GM10248 (cell line): ENCODE measurements around the gene HHIPL1.
A peak's percentile ranks its signal among the peaks of the same experiment; 100 is the strongest.

ENCODE experiments used
- CTCF ChIA-PET: fragments of 300-600 bp; sonication (Branson Sonifier 250); formaldehyde crosslinking; extraction: SDS; loops from one replicate; lab custom pipeline; 2021; ENCODE audit warnings: antibody characterized with exemption; lab: Yijun Ruan, JAX
- POLR2A ChIA-PET: fragments of 350-650 bp; sonication (Branson Sonifier 250); formaldehyde crosslinking; extraction: SDS; loops from one replicate; lab custom pipeline; 2020; ENCODE audit warnings: antibody characterized with exemption; lab: Yijun Ruan, JAX
- DNase-seq: peaks from one replicate; pipeline ENCODE4 v3.0.0; 2012; ENCODE audit errors: extremely low spot score
- CTCF ChIP-seq: IDR thresholded peaks from 2 replicates; pipeline ENCODE4 v1.5.1; 2012; ENCODE audit warnings: mild to moderate bottlenecking, low read depth; ENCODE audit errors: extremely low read depth, missing control alignments, control extremely low read depth

The HHIPL1 gene

GRCh38 chr14:99706107-99706900, 61.4 kb downstream of the HHIPL1 start:
- DNase-seq: no peak
- ChIA-PET CTCF (interaction anchor here (1.6 kb wide), 1 partner anchor 18 kb away, joined by 4 read pairs; no protein-coding TSS in a partner anchor), POLR2A (no interaction called here)
- TF ChIP-seq CTCF: no peak

GRCh38 chr14:99707420-99707819, 62.5 kb downstream of the HHIPL1 start:
- POLR2A ChIA-PET: no interaction called here
- no peak for DNase-seq
- TF ChIP-seq CTCF: no peak
- CTCF ChIA-PET: no interaction called here

DNA sequence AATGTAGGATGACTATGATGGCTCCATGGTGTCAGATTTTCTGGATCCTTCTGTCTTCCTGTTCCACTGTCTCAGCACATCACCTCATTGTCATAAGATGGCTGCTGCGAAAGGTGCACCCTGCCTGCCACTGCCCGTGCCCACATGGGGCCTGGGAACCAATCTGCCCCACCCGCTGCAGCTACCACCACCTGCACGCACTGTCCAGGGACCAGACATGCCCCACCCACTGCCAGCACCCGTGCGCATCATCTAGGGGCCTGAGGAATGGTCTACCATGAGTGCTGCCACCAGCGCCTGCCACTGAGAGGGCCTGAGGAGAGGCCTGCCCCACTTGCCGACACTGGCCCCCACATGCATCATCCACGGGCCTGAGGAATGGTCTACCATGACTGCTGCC, 63.0 kb downstream of the HHIPL1 start:
- POLR2A ChIA-PET: no interaction called here
- DNase-seq: no peak

GRCh38 chr14:99708449-99708848, 63.5 kb downstream of the HHIPL1 start:
- DNase-seq: no peak
- POLR2A ChIA-PET: no interaction called here
- no peak for TF ChIP-seq CTCF
- CTCF ChIA-PET: no interaction called here

More for the DNA sequence above, 63.0 kb downstream of the HHIPL1 start:
- CTCF ChIA-PET: no interaction called here
- TF ChIP-seq CTCF: no peak

- CTCF ChIA-PET: interaction anchor here (2.2 kb wide), 1 partner anchor 17 kb away, joined by 8 read pairs; no protein-coding TSS in a partner anchor
- DNase-seq: no peak
- no peak for TF ChIP-seq CTCF
- POLR2A ChIA-PET: no interaction called here
These were observed 69.0 kb downstream of the HHIPL1 start for GRCh38 chr14:99713972-99714371.

GRCh38 chr14:99715266-99716000, 70.5 kb downstream of the HHIPL1 start:
- DNase-seq: peak; percentile 3
- no peak for TF ChIP-seq CTCF
- ChIA-PET POLR2A (no interaction called here), CTCF (interaction anchor here (2.0 to 2.2 kb wide), 2 partner anchors 15 to 169 kb away, joined by 4 to 8 read pairs; no protein-coding TSS in a partner anchor)
